AG04449 (cell line): ENCODE data around the gene IQCE.
"Not testable (repeated sequence)": the region's sequence is repeated elsewhere in the genome, so short reads cannot be mapped to it uniquely, and the experiment has no call there.

ENCODE experiments used
- CTCF ChIA-PET: fragments of 350-600 bp; formaldehyde crosslinking; extraction: SDS; loops from one replicate; lab custom pipeline; 2021; ENCODE audit warnings: antibody characterized with exemption; lab: Yijun Ruan, JAX
- POLR2A ChIA-PET: fragments of 400-600, 350-600 bp; formaldehyde crosslinking; extraction: SDS; loops from one replicate; lab custom pipeline; 2020; ENCODE audit warnings: antibody characterized with exemption, inconsistent platforms; lab: Yijun Ruan, JAX
- DNase-seq: peaks from one replicate; pipeline ENCODE4 v3.0.0-alpha.2; 2010; ENCODE audit warnings: low read depth, low spot score
- H3K4me3 ChIP-seq: 2 replicates; pipeline ENCODE4 v1.5.1; 2011; ENCODE audit warnings: low read depth, mild to moderate bottlenecking, control low read depth, low read length
- CTCF ChIP-seq: IDR thresholded peaks from one replicate; pipeline ENCODE4 v1.5.1; 2011; ENCODE audit warnings: mild to moderate bottlenecking, moderate library complexity, low read length, control low read depth, inconsistent platforms; ENCODE audit not compliant: insufficient read depth; ENCODE audit errors: missing control alignments

Gene IQCE

GRCh38 chr7:2585446-2585845 lies 26.7 kb downstream of the IQCE start:
- no peak for TF ChIP-seq CTCF
- CTCF ChIA-PET: interaction anchor here (0.7 to 1.0 kb wide), 4 partner anchors 17 to 278 kb away, joined by 3 read pairs; no protein-coding TSS in a partner anchor
- H3K4me3 ChIP-seq: no peak overlapping the region
- DNase-seq: no peak
- POLR2A ChIA-PET: no interaction called here

GRCh38 chr7:2586326-2587020 lies 27.7 kb downstream of the IQCE start:
- ChIA-PET POLR2A (no interaction called here), CTCF (interaction anchor here (0.7 to 1.1 kb wide), 3 partner anchors 13 to 20 kb away, joined by 3 read pairs; no protein-coding TSS in a partner anchor)
- no peak for DNase-seq
- no peak overlapping the region for H3K4me3 ChIP-seq
- TF ChIP-seq CTCF: no peak

GRCh38 chr7:2587134-2587533 lies 28.4 kb downstream of the IQCE start:
- ChIA-PET CTCF (interaction anchor here (1.1 kb wide), 1 partner anchor 12 kb away, joined by 3 read pairs; no protein-coding TSS in a partner anchor), POLR2A (no interaction called here)
- no peak overlapping the region for H3K4me3 ChIP-seq
- no peak for DNase-seq
- no peak for TF ChIP-seq CTCF

- no peak overlapping the region for H3K4me3 ChIP-seq
- CTCF ChIA-PET: no interaction called here
- TF ChIP-seq CTCF: no peak
- no peak for DNase-seq
- POLR2A ChIA-PET: no interaction called here
Observed at GRCh38 chr7:2587778-2588177, 29.0 kb downstream of the IQCE start.

GRCh38 chr7:2589341-2589740 lies 30.6 kb downstream of the IQCE start:
- H3K4me3 ChIP-seq: no peak overlapping the region
- TF ChIP-seq CTCF: no peak
- DNase-seq: no peak
- ChIA-PET POLR2A (interaction anchor here (0.6 kb wide), 1 partner anchor 49 kb away, joined by 4 read pairs; no protein-coding TSS in a partner anchor), CTCF (interaction anchor here (1.0 to 1.4 kb wide), 2 partner anchors 21 to 119 kb away, joined by 3 to 5 read pairs; no protein-coding TSS in a partner anchor)

GRCh38 chr7:2589941-2590340 lies 31.2 kb downstream of the IQCE start:
- H3K4me3 ChIP-seq, POLR2A ChIA-PET, DNase-seq: not testable (repeated sequence)
- CTCF ChIA-PET: interaction anchor here (1.0 to 1.4 kb wide), 2 partner anchors 22 to 120 kb away, joined by 3 to 5 read pairs; no protein-coding TSS in a partner anchor
